Umbilical cord (tissue), 2 donors: ENCODE measurements around the gene BATF. TPM values are rescaled to one million over a fixed set of nuclear protein-coding genes. Genes with fewer than 3 reads are reported as not detected.

Source experiments
- DNase-seq: peaks from one replicate; pipeline ENCODE4 v3.0.0-alpha.2; 2015; ENCODE audit warnings: low spot score
- total RNA-seq: library from RNA; depleted of rRNA; stranded (reverse); fragments of >200 nt; gene quantifications from one replicate; pipeline ENCODE4 v1.2.3, GENCODE V29; 2014; ENCODE audit warnings: low replicate concordance; ENCODE audit not compliant: insufficient read depth

Gene BATF
- total RNA-seq, 1 donor from 2014 or later = 2.2 TPM

DNA sequence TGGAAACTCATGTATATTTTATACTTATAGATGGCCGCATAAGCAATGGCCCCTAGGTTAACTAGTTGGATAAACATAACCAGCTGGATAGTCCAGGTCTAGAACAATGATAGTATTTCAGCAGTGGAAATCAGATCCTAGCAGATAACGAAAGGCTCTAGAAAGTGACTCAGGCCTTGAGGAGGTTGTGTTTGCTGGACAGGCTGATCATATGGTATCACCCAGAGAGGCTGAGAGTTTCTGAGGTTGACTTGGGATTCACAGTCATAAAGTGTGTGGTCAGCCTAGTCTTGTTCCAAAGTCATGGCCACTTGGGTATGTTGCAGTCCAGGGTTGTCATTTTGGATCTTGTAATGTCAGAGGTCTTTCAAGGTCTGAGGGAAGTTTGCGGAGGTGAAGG lies 73.0 kb downstream of the BATF start:
- no peak for DNase-seq

Other genes with a start within 250 kb of the BATF start
- 1,307 TPM for gene FOS, start 243.6 kb upstream of the BATF start, total RNA-seq
- 68.6 TPM for gene JDP2, start 94.4 kb upstream of the BATF start, total RNA-seq
- 2.6 TPM for gene FLVCR2, start 56.2 kb downstream of the BATF start, total RNA-seq
- gene ERG28, start 138.4 kb downstream of the BATF start, total RNA-seq = 1.7 TPM
- gene TTLL5, start 138.8 kb downstream of the BATF start, total RNA-seq = 9.6 TPM